ENCODE data around the gene NAA20.

Gene NAA20

DNA sequence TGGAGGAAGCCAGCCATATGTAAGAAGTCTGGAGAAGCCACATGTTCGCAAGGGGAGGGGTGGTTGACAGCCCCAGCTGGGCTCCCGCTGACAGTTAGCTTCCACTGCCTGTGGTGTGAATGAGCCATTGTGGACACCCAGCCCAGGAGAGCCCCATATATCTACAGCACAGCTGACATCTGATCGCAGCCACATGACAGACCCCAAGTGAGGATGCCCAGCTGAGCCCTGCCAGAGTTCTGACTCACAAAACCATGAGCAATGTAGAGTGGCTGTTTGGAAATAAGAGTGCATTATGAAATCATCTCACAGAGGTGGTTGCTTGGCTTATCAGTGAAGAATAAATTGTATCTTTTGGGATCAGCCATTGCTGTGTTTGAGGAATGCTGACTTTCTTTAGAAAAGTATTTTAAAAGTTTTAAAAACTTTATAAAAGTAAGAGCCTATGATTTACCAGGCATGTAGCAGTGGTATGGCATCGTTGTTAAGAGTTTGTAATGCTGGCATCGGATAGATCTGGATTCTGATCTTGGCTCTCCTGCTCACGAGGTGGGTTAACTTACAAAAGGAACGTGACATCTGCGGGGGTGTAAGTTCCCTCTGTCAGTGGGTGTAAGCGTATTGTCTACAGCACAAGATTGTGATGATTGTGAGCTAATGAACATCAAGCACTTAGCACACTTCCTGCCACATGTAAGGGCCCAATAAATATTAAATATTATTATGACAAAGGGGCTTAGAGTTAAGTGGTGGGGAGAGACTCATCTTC is 59.3 kb downstream of the NAA20 start:
- TF ChIP-seq, protein P1, sequence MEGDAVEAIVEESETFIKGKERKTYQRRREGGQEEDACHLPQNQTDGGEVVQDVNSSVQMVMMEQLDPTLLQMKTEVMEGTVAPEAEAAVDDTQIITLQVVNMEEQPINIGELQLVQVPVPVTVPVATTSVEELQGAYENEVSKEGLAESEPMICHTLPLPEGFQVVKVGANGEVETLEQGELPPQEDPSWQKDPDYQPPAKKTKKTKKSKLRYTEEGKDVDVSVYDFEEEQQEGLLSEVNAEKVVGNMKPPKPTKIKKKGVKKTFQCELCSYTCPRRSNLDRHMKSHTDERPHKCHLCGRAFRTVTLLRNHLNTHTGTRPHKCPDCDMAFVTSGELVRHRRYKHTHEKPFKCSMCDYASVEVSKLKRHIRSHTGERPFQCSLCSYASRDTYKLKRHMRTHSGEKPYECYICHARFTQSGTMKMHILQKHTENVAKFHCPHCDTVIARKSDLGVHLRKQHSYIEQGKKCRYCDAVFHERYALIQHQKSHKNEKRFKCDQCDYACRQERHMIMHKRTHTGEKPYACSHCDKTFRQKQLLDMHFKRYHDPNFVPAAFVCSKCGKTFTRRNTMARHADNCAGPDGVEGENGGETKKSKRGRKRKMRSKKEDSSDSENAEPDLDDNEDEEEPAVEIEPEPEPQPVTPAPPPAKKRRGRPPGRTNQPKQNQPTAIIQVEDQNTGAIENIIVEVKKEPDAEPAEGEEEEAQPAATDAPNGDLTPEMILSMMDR (IDR thresholded peaks at IDR 0.05; ENCODE audit: low read depth, low read length), result no peak
- no peak overlapping the region for H3K4me3 ChIP-seq (ENCODE audit: low read depth, low read length)

GRCh38 chr20:20078041-20078440 is 60.9 kb downstream of the NAA20 start:
- H3K4me3 ChIP-seq (ENCODE audit: low read depth, low read length), result no peak overlapping the region
- TF ChIP-seq, protein P1 (IDR thresholded peaks at IDR 0.05; ENCODE audit: low read depth, low read length), result no peak

DNA sequence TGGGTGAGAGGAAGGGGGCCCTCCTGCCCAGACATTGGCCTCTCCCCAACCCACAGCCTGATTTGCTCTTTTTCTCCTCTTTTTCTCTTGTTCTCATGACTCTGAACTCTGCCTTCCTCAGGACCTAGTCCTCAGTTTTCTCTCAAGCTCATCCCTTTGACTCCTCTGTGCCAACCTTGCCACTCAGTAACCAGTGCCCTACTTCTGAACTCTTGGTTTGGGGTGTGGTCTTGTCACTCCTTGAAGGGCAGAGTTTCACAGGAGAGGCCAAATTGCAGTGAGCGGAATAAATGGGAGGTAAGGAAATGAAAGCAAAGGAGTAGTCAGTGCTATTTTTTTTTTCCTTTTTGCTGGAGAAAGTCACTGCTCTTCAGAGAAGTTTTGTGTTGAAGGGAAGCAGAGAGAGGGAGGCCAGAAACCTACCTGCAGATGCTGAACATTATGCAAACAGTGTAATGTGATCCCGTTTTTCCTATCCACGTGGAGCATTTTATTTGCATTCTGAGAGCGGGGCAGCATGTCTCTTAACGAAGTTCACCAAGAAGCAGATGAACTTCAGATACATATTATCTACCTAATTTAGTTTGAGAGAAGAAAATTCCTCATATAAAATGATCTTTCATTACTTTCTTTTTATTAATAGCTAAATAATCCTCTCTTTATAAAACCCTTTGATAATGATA is 62.1 kb downstream of the NAA20 start:
- TF ChIP-seq, protein P1 (IDR thresholded peaks at IDR 0.05; ENCODE audit: low read depth, low read length), result no peak
- no peak overlapping the region for H3K4me3 ChIP-seq (ENCODE audit: low read depth, low read length)
